ENCODE measurements around the gene ANKRD12.

DNA sequence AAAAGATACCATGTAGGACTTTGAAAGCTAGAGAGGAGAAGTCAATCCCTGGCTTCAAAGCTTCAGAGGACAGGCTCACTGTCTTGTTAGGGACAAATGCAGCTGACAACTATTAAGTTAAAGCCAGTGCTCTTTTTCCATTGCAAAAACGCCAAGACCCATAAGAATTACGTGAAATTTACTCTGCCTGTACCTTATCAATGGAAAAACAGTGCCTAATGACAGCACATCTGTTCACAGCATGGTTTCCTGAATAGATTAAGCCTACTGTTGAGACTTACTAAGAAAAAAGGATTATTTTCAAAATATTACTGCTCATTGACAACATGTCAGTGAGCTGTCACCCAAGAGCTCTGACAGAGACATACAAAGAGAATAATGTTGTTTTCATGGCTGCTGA is 52.9 kb downstream of the ANKRD12 start:
- TF ChIP-seq POLR2A (IDR thresholded peaks at IDR 0.05) = no peak
- no peak for TF ChIP-seq CTCF (IDR thresholded peaks at IDR 0.05)
- no peak for TF ChIP-seq EP300 (IDR thresholded peaks at IDR 0.05)
